Left lobe of liver (tissue), 2 donors: ENCODE data around the gene CDH16. TPM values are rescaled to one million over a fixed set of nuclear protein-coding genes. Genes with fewer than 3 reads are reported as not detected.
A peak's percentile ranks its signal among the peaks of the same experiment; 100 is the strongest.
"Not testable (repeated sequence)": the region's sequence is repeated elsewhere in the genome, so short reads cannot be mapped to it uniquely, and the experiment has no call there.

ENCODE experiments used
- ATAC-seq: fragments of 200-7000 bp; cut with Tn5 transposase; one replicate; pipeline ENCODE4 v1.9.1; 2020; ENCODE audit warnings: mild to moderate bottlenecking, moderate library complexity
- DNase-seq: peaks from one replicate; pipeline ENCODE4 v3.0.0-alpha.2; 2020; ENCODE audit warnings: low spot score
- total RNA-seq: library from RNA; stranded (reverse); gene quantifications from one replicate; pipeline ENCODE4 v1.2.1, GENCODE V29; 2021
- donor health status: DM: no; HTN: no; CAD: no; lungs with moderate emphysema.
- donor health status: DM: no; HTN: yes; CAD: no.

Gene CDH16, protein sequence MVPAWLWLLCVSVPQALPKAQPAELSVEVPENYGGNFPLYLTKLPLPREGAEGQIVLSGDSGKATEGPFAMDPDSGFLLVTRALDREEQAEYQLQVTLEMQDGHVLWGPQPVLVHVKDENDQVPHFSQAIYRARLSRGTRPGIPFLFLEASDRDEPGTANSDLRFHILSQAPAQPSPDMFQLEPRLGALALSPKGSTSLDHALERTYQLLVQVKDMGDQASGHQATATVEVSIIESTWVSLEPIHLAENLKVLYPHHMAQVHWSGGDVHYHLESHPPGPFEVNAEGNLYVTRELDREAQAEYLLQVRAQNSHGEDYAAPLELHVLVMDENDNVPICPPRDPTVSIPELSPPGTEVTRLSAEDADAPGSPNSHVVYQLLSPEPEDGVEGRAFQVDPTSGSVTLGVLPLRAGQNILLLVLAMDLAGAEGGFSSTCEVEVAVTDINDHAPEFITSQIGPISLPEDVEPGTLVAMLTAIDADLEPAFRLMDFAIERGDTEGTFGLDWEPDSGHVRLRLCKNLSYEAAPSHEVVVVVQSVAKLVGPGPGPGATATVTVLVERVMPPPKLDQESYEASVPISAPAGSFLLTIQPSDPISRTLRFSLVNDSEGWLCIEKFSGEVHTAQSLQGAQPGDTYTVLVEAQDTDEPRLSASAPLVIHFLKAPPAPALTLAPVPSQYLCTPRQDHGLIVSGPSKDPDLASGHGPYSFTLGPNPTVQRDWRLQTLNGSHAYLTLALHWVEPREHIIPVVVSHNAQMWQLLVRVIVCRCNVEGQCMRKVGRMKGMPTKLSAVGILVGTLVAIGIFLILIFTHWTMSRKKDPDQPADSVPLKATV
- not detected for total RNA-seq

GRCh38 chr16:66918803-66919568, at the start of gene CDH16:
Gene CDH16 (minus strand): TSS chr16:66918885. CDS start chr16:66918065, 820 bp downstream.
- ATAC-seq (no peak), DNase-seq (no peak)

- ATAC-seq = peak; percentile 74
- peak; percentile 91 for DNase-seq
Observed at GRCh38 chr16:66964049-66964448, 45.4 kb upstream of the CDH16 start.

GRCh38 chr16:66961914-66962313, 43.2 kb upstream of the CDH16 start:
- peak; percentile 66 for ATAC-seq
- peak; percentile 88 for DNase-seq

DNA sequence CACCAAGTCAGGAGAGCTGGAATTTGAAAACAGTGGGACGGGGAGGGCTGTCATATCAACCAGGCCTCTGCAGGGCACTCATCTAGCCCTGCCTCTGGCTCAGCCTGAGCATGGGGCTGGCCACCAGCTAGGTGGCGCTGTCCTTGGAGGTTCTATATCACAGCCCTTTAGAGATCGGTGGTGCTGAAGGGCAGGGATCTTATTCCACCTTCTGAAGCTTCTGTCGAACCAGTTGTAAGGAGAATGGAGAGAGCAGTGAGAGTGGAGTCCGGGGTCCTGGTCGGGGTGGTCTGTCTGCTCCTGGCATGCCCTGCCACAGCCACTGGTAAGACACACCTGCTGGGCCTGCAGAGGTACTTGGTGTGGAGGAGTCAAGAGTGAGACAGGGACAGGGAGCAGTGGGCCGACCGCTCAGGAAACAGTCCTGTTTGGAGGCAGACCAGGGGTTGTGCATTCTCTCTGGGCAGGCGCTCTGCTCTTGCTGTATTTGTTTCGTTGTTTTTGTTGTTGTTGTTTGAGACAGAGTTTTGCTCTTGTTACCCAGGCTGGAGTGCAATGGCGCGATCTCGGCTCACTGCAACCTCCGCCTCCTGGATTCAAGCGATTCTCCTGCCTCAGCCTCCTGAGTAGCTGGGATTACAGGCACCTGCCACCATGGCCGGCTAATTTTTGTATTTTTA, 42.5 kb upstream of the CDH16 start, which contains the start of gene CES3:
Gene CES3, plus strand, starts transcription at position 202 of the 680 bp plus-strand sequence. Its CDS starts 42 bp downstream, at position 244.
- ATAC-seq = peak; percentile 70
- DNase-seq = peak; percentile 79

GRCh38 chr16:66960270-66960669, 41.6 kb upstream of the CDH16 start:
- ATAC-seq (no peak), DNase-seq (no peak)

GRCh38 chr16:66959704-66960161, 41.0 kb upstream of the CDH16 start:
- no peak for ATAC-seq

GRCh38 chr16:66958857-66959703, 40.4 kb upstream of the CDH16 start:
- DNase-seq (no peak), ATAC-seq (no peak)

More at GRCh38 chr16:66959704-66960161, 41.0 kb upstream of the CDH16 start:
- DNase-seq = no peak

GRCh38 chr16:66956154-66956457, 37.4 kb upstream of the CDH16 start:
- DNase-seq, ATAC-seq: not testable (repeated sequence)

GRCh38 chr16:66955363-66956153, 36.9 kb upstream of the CDH16 start:
- DNase-seq, ATAC-seq: not testable (repeated sequence)

- peak; percentile 82 for DNase-seq
- ATAC-seq = peak; percentile 84
Observed at GRCh38 chr16:66954097-66954659, 35.5 kb upstream of the CDH16 start.

DNA sequence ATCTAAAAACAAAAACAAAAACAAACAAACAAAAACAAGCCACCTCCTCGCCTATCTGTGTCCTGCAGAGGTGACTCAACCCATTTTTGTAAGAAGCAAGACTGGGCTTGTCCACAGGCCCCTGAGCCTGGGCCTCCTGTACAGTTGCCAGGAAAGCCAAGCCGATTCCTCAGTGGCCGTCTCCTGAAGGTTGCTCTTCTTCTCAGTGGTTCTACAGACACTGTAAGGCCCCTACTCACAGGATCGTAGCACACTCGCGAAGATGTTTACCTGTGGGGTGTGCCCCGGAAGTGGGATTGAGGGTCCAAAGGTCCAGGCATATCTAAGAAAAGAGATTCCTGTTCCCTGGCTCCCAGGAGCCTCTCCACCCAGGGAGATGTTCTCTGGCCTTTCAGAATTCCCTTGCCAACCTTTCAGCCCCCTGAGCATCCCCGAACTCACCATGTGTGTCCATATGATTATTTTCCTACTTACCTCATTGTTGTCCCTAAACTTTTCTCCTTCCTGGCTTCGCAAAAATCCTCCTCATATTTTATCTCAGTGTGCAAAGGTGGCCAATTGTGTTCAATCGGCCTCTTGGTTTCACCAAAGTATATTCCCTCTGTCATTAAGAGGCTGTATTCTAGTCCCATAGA, 34.9 kb upstream of the CDH16 start:
- ATAC-seq (no peak), DNase-seq (no peak)

DNA sequence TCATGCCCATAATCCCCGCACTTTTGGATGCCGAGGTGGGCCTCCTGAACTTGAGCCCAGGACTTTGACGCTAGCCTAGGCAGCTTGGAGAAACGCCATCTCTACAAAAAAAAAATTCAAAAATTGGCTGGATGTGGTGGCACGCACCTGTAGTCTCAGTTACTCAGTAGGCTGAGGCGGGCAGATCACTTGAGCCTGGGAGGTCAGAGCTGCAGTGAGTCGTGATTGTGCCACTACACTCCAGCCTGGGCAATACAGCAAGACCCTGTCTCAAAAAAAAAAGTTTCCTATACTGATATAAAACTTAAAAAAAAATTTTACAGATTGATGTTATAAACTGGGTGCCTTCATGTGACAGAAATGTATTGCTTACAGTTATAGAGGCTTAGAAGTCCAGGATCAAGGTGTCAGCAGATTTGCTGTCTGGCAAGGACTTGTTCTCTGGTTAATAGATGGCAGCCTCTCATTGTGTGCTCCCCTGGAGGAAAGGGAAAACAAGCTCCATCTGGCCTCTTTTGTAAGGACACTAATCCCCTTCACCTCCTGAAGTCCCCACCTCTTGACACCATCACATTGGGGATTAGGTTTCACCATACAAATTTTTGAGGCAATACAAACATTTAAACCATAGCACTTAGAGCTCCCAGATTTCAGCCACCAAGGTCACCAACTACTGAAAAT, 33.9 kb upstream of the CDH16 start:
- ATAC-seq (no peak), DNase-seq (no peak)

- ATAC-seq (no peak), DNase-seq (no peak)
Observed at GRCh38 chr16:66950971-66951790, 32.5 kb upstream of the CDH16 start.

DNA sequence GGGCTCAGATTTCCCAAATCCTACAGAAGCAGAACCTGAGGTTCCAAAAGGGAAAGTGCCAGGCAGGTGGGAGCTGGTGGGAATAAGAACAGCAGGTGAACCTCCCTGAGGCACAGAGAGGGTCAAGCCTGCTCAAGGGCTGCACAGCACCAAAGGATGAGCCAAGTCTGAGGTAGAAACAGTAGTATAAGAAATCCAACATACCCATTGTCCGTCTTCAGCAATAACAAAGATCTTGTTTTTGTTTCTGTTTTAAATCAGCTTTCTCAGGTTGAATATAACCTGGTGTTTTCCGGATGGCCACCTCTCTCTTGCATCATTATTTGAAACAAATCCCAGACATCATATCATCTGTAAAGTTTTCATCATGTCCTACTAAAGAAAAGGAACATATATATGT, 31.8 kb upstream of the CDH16 start:
- DNase-seq = no peak
- ATAC-seq = no peak

- ATAC-seq (peak; percentile 55), DNase-seq (peak; percentile 81)
Observed at GRCh38 chr16:66949472-66949871, 30.8 kb upstream of the CDH16 start.

DNA sequence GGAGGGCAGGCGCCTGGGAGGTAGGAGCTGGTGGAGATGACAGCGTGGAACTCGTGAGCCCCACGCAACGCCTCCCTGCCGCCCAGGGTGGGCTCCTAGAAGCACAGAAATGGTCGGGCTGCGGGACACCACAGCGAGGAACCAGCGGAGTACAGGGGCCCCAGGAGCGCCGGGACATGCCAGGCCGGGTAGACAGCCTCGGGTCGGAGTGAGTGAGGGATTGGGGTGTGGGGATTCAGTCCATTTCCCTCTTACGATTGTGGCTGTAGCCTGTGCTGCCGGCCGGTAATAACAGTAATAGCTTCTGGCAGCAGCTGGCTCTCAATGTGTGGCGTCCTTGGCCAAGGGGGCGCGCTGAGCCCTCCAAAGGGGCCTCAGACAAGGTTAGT, 30.1 kb upstream of the CDH16 start:
- no peak for DNase-seq
- peak; percentile 3 for ATAC-seq
